GM12892 (cell line): ENCODE data around the gene TRMT44.

Experiments
- DNase-seq: peaks from one replicate; pipeline ENCODE4 v3.0.0; 2011; ENCODE audit not compliant: insufficient read length
- FAIRE-seq: peaks from 2 replicates; lab custom pipeline; 2011; peaks lifted over from hg19 to GRCh38; lab: Jason Lieb, UNC
- POLR2A ChIP-seq: IDR thresholded peaks from 2 replicates; pipeline ENCODE4 v1.6.1; 2011; ENCODE audit warnings: low read depth, low read length, control low read depth
- POLR2AphosphoS5 ChIP-seq: IDR thresholded peaks from 2 replicates; pipeline ENCODE4 v1.6.1; 2011; ENCODE audit warnings: low read depth, low read length, control low read depth
- TAF1 ChIP-seq: IDR thresholded peaks from 2 replicates; pipeline ENCODE4 v1.6.1; 2011; ENCODE audit warnings: low read depth, mild to moderate bottlenecking, control low read depth, low read length, borderline replicate concordance

Gene TRMT44

GRCh38 chr4:8442596-8443358 is 2.2 kb downstream of the TRMT44 start:
- TF ChIP-seq POLR2A (no peak), POLR2AphosphoS5 (no peak), TAF1 (no peak)
- FAIRE-seq (no peak), DNase-seq (no peak)

GRCh38 chr4:8443801-8444200 is 3.2 kb downstream of the TRMT44 start:
- no peak for DNase-seq
- TF ChIP-seq POLR2A = no peak
- no peak for TF ChIP-seq TAF1
- TF ChIP-seq POLR2AphosphoS5 = no peak
- no peak for FAIRE-seq

DNA sequence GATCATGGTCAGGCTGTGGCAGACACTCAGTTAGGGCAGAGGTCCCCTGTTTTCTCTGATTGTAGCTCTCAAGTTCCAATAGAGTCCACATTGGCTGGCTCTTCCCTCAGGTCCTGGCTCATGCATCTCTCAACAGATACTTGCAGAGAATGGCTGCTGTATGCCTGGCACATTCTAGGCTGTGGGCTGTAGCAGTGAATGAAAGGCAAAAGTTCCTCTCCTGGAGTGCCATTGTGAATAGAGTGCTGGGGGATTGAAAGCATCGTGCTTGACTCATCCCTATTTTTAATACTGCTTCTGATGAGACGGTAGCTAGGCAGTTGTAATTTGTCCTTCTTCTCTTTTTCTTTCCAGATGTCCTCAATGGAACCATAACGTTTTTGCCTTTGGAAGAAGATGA is 5.5 kb downstream of the TRMT44 start:
- DNase-seq (no peak), FAIRE-seq (no peak)
- no peak for TF ChIP-seq TAF1

DNA sequence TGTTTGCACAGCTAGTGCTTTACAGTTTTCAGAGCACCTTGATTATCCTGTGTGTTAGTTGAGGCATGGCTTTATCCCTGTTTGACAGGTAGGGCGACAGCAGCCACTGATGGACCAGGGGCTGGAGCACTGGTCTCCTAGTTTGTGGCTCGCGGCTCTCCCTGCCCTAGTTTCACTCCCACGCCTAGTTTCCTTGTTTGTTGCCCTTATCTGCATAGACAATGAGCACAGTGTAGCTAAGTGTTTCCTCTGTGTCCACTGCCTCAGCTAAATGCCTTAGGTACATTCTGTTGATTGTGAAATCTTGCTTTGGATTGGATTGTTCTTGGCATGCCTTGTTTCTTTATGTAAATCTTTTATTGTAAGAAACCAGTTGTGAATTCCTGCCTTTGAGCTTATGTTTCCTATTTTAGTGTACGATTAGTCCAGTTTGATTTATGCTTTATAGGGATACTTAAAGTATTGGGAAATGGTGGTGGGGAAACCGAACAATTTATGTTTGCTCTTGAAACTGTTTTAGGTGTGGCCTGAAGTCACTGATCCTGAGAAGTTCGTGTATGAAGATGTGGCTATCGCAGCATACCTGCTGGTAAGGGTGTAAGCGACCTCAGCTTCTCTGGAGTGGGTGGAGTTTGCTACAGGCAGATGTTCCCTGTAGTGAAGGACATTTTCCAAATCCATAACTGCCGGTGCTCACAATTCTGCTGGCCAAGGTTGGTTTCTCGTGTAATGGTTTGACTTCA is 11.0 kb downstream of the TRMT44 start:
- TF ChIP-seq POLR2AphosphoS5 = no peak
- TF ChIP-seq POLR2A = no peak
- no peak for TF ChIP-seq TAF1
- DNase-seq = no peak

GRCh38 chr4:8453957-8454356 is 13.4 kb downstream of the TRMT44 start:
- DNase-seq (no peak), FAIRE-seq (no peak)
- TF ChIP-seq TAF1 = no peak
- no peak for TF ChIP-seq POLR2A
- TF ChIP-seq POLR2AphosphoS5 = no peak

More for the DNA sequence above, 11.0 kb downstream of the TRMT44 start:
- no peak for FAIRE-seq

- DNase-seq (no peak), FAIRE-seq (peak; percentile 17)
- TF ChIP-seq POLR2AphosphoS5 = no peak
- no peak for TF ChIP-seq TAF1
- TF ChIP-seq POLR2A = no peak
Measured at GRCh38 chr4:8457646-8458252, 17.2 kb downstream of the TRMT44 start.

DNA sequence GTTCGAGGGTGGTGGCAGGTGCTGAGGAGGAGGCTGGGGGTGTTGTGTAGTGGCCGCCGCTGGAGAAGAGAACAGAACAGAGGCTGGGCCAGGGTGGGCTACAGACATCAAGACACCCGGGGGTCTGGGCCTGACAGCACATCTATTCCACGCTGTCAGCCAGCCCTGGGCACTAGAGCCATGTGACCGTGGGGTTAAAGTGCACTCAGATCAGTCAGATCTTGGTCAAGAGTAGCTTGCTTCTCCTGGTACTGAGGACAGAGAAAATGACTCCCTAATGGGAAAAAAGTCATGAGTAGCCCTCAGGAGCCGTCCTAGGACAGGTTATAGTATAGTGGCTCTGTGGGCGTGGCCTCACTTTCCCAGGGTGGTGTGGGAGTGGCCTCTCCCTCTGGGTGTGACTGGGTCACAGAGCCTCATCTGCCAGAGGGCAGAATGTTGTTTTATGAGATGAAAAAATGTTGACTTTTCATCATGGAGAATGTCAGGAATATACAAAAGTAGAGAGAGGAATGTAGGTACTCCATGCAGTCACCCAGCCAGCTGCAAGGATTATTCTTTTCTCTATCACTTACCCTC is 19.4 kb downstream of the TRMT44 start:
- no peak for DNase-seq
- no peak for FAIRE-seq
- TF ChIP-seq POLR2AphosphoS5 (no peak), POLR2A (no peak), TAF1 (no peak)

GRCh38 chr4:8461086-8461485 is 20.5 kb downstream of the TRMT44 start:
- no peak for TF ChIP-seq TAF1
- no peak for TF ChIP-seq POLR2AphosphoS5
- TF ChIP-seq POLR2A = no peak
- FAIRE-seq (no peak), DNase-seq (no peak)

DNA sequence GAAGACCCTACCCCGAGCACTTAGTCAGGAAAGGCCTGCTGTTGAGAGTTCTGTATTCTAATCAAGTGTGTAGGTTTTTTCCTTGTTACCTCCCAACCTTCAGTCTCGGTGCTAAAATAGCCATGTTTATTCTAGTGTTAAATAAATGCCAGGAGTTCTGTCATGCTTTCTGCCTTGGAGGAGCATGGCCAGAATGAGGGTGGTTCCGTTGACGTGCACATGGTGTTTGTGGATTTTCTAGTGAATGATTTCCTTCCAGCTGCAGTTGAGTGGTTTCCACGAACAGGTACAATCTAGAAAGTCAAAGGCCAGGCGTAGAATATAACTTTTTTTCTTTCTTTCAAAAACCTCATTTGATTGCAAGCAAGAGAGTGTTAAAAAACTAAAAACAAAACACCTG is 21.0 kb downstream of the TRMT44 start:
- DNase-seq = no peak
- TF ChIP-seq POLR2A = no peak
- no peak for FAIRE-seq

GRCh38 chr4:8463811-8464210 is 23.2 kb downstream of the TRMT44 start:
- DNase-seq (no peak), FAIRE-seq (no peak)
- no peak for TF ChIP-seq POLR2AphosphoS5

DNA sequence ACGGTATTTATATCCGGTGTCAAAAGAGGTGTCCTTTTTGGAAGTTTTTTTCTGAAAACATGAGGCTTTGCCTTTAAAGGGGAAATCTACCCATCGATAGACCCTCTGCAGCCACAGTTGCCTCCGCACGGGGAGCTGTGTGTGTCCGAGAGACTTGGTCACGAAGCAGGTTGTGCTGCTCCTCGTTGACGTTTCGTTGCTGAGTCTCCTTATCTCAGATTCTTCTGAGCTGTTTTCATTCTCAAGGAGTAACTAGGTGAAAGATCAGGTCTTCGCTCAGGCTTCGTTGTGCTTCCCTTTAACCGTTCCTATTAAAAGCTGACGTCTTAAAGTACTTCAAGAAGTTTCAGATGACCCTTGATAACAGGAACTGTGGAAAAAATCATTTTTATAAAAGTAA is 23.8 kb downstream of the TRMT44 start:
- TF ChIP-seq POLR2A = no peak
- no peak for TF ChIP-seq POLR2AphosphoS5
- TF ChIP-seq TAF1 = no peak
- DNase-seq (no peak), FAIRE-seq (no peak)
